ENCODE measurements around the gene PTPRK.

GRCh38 chr6:127969701-127970100 is 550.7 kb downstream of the PTPRK start:
- TF ChIP-seq POLR2A (IDR thresholded peaks at IDR 0.05) (no peak), CTCF (IDR thresholded peaks at IDR 0.05) (no peak)
